ENCODE data around the gene GIMAP8.

- no peak for TF ChIP-seq YY1 (IDR thresholded peaks at IDR 0.05; ENCODE audit: low read depth, low read length)
- TF ChIP-seq CTCF (IDR thresholded peaks at IDR 0.05; ENCODE audit: control extremely low read depth in 1 of 3, insufficient read depth in 1 of 3, low read depth in 1 of 3, low read length in 3 of 3): no peak
- TF ChIP-seq EZH2 (IDR thresholded peaks at IDR 0.05; ENCODE audit: low read depth, low read length, severe bottlenecking): no peak
- TF ChIP-seq E2F6 (IDR thresholded peaks at IDR 0.05): no peak
- no peak for TF ChIP-seq RAD21 (IDR thresholded peaks at IDR 0.05 in 1 of 2, conservative IDR thresholded peaks at IDR 0.05 in 1 of 2; ENCODE audit: low read depth in 2 of 2, low read length in 2 of 2)
Observed at GRCh38 chr7:150409300-150410030, 41.0 kb upstream of the GIMAP8 start.

Data from H1 (cell line).